SHP77 (cell line): ENCODE data around the gene ZSWIM8.
"Not testable (repeated sequence)": the region's sequence is repeated elsewhere in the genome, so short reads cannot be mapped to it uniquely, and the experiment has no call there.

Source experiments
- DNase-seq, 2 experiments: peaks; one replicate each; lab custom pipeline; 2025; lab: John Stamatoyannopoulos, UW

Gene ZSWIM8

GRCh38 chr10:73772281-73773151 is 12.9 kb upstream of the ZSWIM8 start:
- DNase-seq = peak; percentile 20 to 38

- no peak for DNase-seq
Observed at GRCh38 chr10:73773152-73773879, 12.1 kb upstream of the ZSWIM8 start.

GRCh38 chr10:73774637-73775036 is 10.8 kb upstream of the ZSWIM8 start:
- no peak for DNase-seq

GRCh38 chr10:73779018-73779417 is 6.4 kb upstream of the ZSWIM8 start:
- no peak for DNase-seq

GRCh38 chr10:73779539-73780197 is 5.7 kb upstream of the ZSWIM8 start:
- no peak for DNase-seq

GRCh38 chr10:73780301-73780700 is 5.1 kb upstream of the ZSWIM8 start:
- no peak for DNase-seq

GRCh38 chr10:73780966-73781365 is 4.4 kb upstream of the ZSWIM8 start:
- DNase-seq = no peak

- DNase-seq = no peak
Observed at GRCh38 chr10:73781548-73781878, 3.9 kb upstream of the ZSWIM8 start.

GRCh38 chr10:73781879-73782748 is 3.3 kb upstream of the ZSWIM8 start, which contains the start of gene CHCHD1:
TSS of gene CHCHD1 (plus strand) at chr10:73782048. CDS start at chr10:73782076, 28 bp downstream.
- peak; percentile 49 to 67 for DNase-seq

- DNase-seq = no peak
Observed at GRCh38 chr10:73782749-73783085, 2.7 kb upstream of the ZSWIM8 start.

GRCh38 chr10:73785721-73786511 is 510 bp downstream of the ZSWIM8 start:
- DNase-seq = no peak

GRCh38 chr10:73786512-73786885 is 1.1 kb downstream of the ZSWIM8 start:
- no peak for DNase-seq

- DNase-seq = not testable (repeated sequence)
Observed at GRCh38 chr10:73787031-73787800, 1.8 kb downstream of the ZSWIM8 start.

- DNase-seq = no peak
Observed at GRCh38 chr10:73788864-73789658, 3.7 kb downstream of the ZSWIM8 start.

- no peak for DNase-seq
Observed at GRCh38 chr10:73789659-73790055, 4.3 kb downstream of the ZSWIM8 start.

GRCh38 chr10:73790886-73791625 is 5.7 kb downstream of the ZSWIM8 start:
- DNase-seq = no peak

- no peak for DNase-seq
Observed at GRCh38 chr10:73791871-73792400, 6.5 kb downstream of the ZSWIM8 start.

- DNase-seq = no peak
Observed at GRCh38 chr10:73793456-73793855, 8.1 kb downstream of the ZSWIM8 start.
